ENCODE data around the gene TIMM17B.

The TIMM17B gene

GRCh38 chrX:48918643-48919340, 21.2 kb upstream of the TIMM17B start, which contains the start of gene PIM2:
Gene PIM2, minus strand, starts transcription at chrX:48919024. Its CDS starts 190 bp downstream, at chrX:48918834.
- peak; percentile 90 for DNase-seq (ENCODE audit: low read depth)

GRCh38 chrX:48918301-48918642, 20.7 kb upstream of the TIMM17B start:
- no peak for DNase-seq (ENCODE audit: low read depth)

GRCh38 chrX:48917139-48918001, 19.8 kb upstream of the TIMM17B start:
- peak; percentile 88 for DNase-seq (ENCODE audit: low read depth)

GRCh38 chrX:48914593-48915493, 17.3 kb upstream of the TIMM17B start:
- no peak for DNase-seq (ENCODE audit: low read depth)

GRCh38 chrX:48913605-48914366, 16.2 kb upstream of the TIMM17B start:
- DNase-seq (ENCODE audit: low read depth) = no peak

GRCh38 chrX:48911412-48912182, 14.0 kb upstream of the TIMM17B start, which contains the start of gene SLC35A2:
Gene SLC35A2, minus strand, starts transcription at chrX:48911646. Its CDS starts 10 bp downstream, at chrX:48911636.
- DNase-seq (ENCODE audit: low read depth) = peak; percentile 63

- DNase-seq (ENCODE audit: low read depth) = no peak
Observed at GRCh38 chrX:48910926-48911411, 13.4 kb upstream of the TIMM17B start.

GRCh38 chrX:48909703-48910294, 12.2 kb upstream of the TIMM17B start:
- DNase-seq (ENCODE audit: low read depth) = no peak

GRCh38 chrX:48908600-48908999, 11.0 kb upstream of the TIMM17B start:
- DNase-seq (ENCODE audit: low read depth) = no peak

- no peak for DNase-seq (ENCODE audit: low read depth)
Observed at GRCh38 chrX:48905090-48905790, 7.7 kb upstream of the TIMM17B start.

GRCh38 chrX:48904626-48905025, 7.1 kb upstream of the TIMM17B start:
- no peak for DNase-seq (ENCODE audit: low read depth)

GRCh38 chrX:48904180-48904579, 6.6 kb upstream of the TIMM17B start:
- no peak for DNase-seq (ENCODE audit: low read depth)

- no peak for DNase-seq (ENCODE audit: low read depth)
Observed at GRCh38 chrX:48903290-48903689, 5.7 kb upstream of the TIMM17B start.

GRCh38 chrX:48902776-48903175, 5.2 kb upstream of the TIMM17B start:
- DNase-seq (ENCODE audit: low read depth) = no peak

GRCh38 chrX:48902135-48902534, 4.6 kb upstream of the TIMM17B start:
- DNase-seq (ENCODE audit: low read depth) = no peak

- no peak for DNase-seq (ENCODE audit: low read depth)
Observed at GRCh38 chrX:48901069-48901468, 3.5 kb upstream of the TIMM17B start.

- DNase-seq (ENCODE audit: low read depth) = no peak
Observed at GRCh38 chrX:48899078-48899410, 1.5 kb upstream of the TIMM17B start.

- DNase-seq (ENCODE audit: low read depth) = peak; percentile 66
Observed at GRCh38 chrX:48897157-48897624, 377 bp downstream of the TIMM17B start.

- no peak for DNase-seq (ENCODE audit: low read depth)
Observed at GRCh38 chrX:48896611-48897011, 957 bp downstream of the TIMM17B start.
